MM.1S (cell line): ENCODE measurements around the gene LSM4.

Source experiments
- DNase-seq: peaks from one replicate; pipeline ENCODE4 v3.0.0-alpha.2; 2015
- H2AFZ ChIP-seq: fragments of 300-600 bp; sonication (generic); 2 replicates; pipeline ENCODE4 v1.6.0; 2016; ENCODE audit warnings: antibody characterized with exemption, low read length
- H3F3A ChIP-seq: fragments of 300-600 bp; sonication (generic); 2 replicates; pipeline ENCODE4 v1.6.1; 2016; ENCODE audit warnings: mild to moderate bottlenecking, antibody characterized with exemption, low read length, moderate library complexity, mixed read lengths; ENCODE audit not compliant: insufficient read depth
- H3K27ac ChIP-seq: fragments of 300-600 bp; sonication (generic); 2 replicates; pipeline ENCODE4 v1.5.1; 2016; ENCODE audit warnings: mild to moderate bottlenecking, low read length
- H3K27me3 ChIP-seq: fragments of 300-600 bp; sonication (generic); replicated peaks from 2 replicates; pipeline ENCODE4 v1.6.0; 2016; ENCODE audit warnings: low read length; ENCODE audit not compliant: insufficient read depth
- H3K36me3 ChIP-seq: fragments of 300-600 bp; sonication (generic); replicated peaks from 2 replicates; pipeline ENCODE4 v1.6.1; 2016; ENCODE audit warnings: mild to moderate bottlenecking, low read length, mixed read lengths; ENCODE audit not compliant: insufficient read depth
- H3K4me1 ChIP-seq: fragments of 300-600 bp; sonication (generic); 2 replicates; pipeline ENCODE4 v1.6.1; 2016; ENCODE audit warnings: low read length, mixed read lengths
- H3K4me2 ChIP-seq: fragments of 300-600 bp; sonication (generic); 2 replicates; pipeline ENCODE4 v1.6.0; 2016; ENCODE audit warnings: low read depth, low read length
- H3K4me3 ChIP-seq: fragments of 300-600 bp; sonication (generic); 2 replicates; pipeline ENCODE4 v1.5.1; 2016; ENCODE audit warnings: low read length, mixed read lengths
- H3K79me2 ChIP-seq: fragments of 300-600 bp; sonication (generic); 2 replicates; pipeline ENCODE4 v1.6.1; 2016; ENCODE audit warnings: mixed run types, low read length, mixed read lengths
- H3K9ac ChIP-seq: fragments of 300-600 bp; sonication (generic); 2 replicates; pipeline ENCODE4 v1.6.1; 2016; ENCODE audit warnings: low read length, mixed read lengths
- H3K9me2 ChIP-seq: fragments of 300-600 bp; sonication (generic); replicated peaks from 2 replicates; pipeline ENCODE4 v1.6.1; 2016; ENCODE audit warnings: mild to moderate bottlenecking, low read length, mixed read lengths; ENCODE audit not compliant: insufficient read depth
- H3K9me3 ChIP-seq: fragments of 300-600 bp; sonication (generic); replicated peaks from 2 replicates; pipeline ENCODE4 v1.6.1; 2016; ENCODE audit warnings: mild to moderate bottlenecking, low read length, mixed read lengths; ENCODE audit not compliant: insufficient read depth
- H4K20me1 ChIP-seq: fragments of 300-600 bp; sonication (generic); 2 replicates; pipeline ENCODE4 v1.6.1; 2016; ENCODE audit warnings: mild to moderate bottlenecking, low read length, moderate library complexity, mixed read lengths; ENCODE audit not compliant: insufficient read depth
- CTCF ChIP-seq: fragments of 300-600 bp; sonication (generic); IDR thresholded peaks from 2 replicates; pipeline ENCODE4 v1.5.1; 2016; ENCODE audit warnings: antibody characterized with exemption, low read length, mixed read lengths
- EZH2 ChIP-seq: fragments of 300-600 bp; sonication (generic); optimal IDR thresholded peaks from 2 replicates; pipeline ENCODE3; 2017; ENCODE audit warnings: low read depth, mild to moderate bottlenecking, antibody characterized with exemption, low read length, mixed read lengths
- EZH2phosphoT487 ChIP-seq: fragments of 300-600 bp; sonication (generic); IDR thresholded peaks from 2 replicates; pipeline ENCODE4 v1.6.1; 2018; ENCODE audit warnings: antibody characterized with exemption, low read length

The LSM4 gene

GRCh38 chr19:18336121-18336520 lies 13.2 kb upstream of the LSM4 start:
- TF ChIP-seq CTCF, result no peak
- no peaks in the 10 kb centered on the region for H3K36me3 ChIP-seq
- no peak overlapping the region for H3K4me2 ChIP-seq
- H3K79me2 ChIP-seq, result no peaks in the 10 kb centered on the region
- H3K4me3 ChIP-seq, result no peak overlapping the region
- H3F3A ChIP-seq, result peaks cover 4% of the 10 kb centered on the region; the same call in 1 of the 2 replicates
- H3K9me2 ChIP-seq, result no peaks in the 10 kb centered on the region
- no peak overlapping the region for H3K27ac ChIP-seq
- peaks cover 36% of the 10 kb centered on the region for H3K27me3 ChIP-seq
- H3K9me3 ChIP-seq, result no peaks in the 10 kb centered on the region
- 0 out of 2 replicates have a peak, but pooled peaks cover 4% of the 10 kb centered on the region for H3K4me1 ChIP-seq
- H2AFZ ChIP-seq, result no peak overlapping the region
- no peak for DNase-seq
- no peaks in the 10 kb centered on the region for H4K20me1 ChIP-seq
- no peak overlapping the region for H3K9ac ChIP-seq

- H3K79me2 ChIP-seq, result no peaks in the 10 kb centered on the region
- H3K9me2 ChIP-seq, result no peaks in the 10 kb centered on the region
- H2AFZ ChIP-seq, result no peak overlapping the region
- peaks cover 4% of the 10 kb centered on the region; the same call in 1 of the 2 replicates for H3K4me1 ChIP-seq
- no peaks in the 10 kb centered on the region for H3K9me3 ChIP-seq
- no peak overlapping the region for H3K27ac ChIP-seq
- DNase-seq, result no peak
- no peak overlapping the region for H3K9ac ChIP-seq
- no peak overlapping the region for H3K4me2 ChIP-seq
- TF ChIP-seq EZH2, result no peak
- TF ChIP-seq CTCF, result no peak
- no peak for TF ChIP-seq EZH2phosphoT487
- no peaks in the 10 kb centered on the region for H3F3A ChIP-seq
- H3K4me3 ChIP-seq, result no peak overlapping the region
- H4K20me1 ChIP-seq, result no peaks in the 10 kb centered on the region
- H3K27me3 ChIP-seq, result peaks cover 37% of the 10 kb centered on the region
- no peaks in the 10 kb centered on the region for H3K36me3 ChIP-seq
Observed at GRCh38 chr19:18333680-18334079, 10.8 kb upstream of the LSM4 start.

GRCh38 chr19:18332917-18333530 lies 10.1 kb upstream of the LSM4 start:
- Histone ChIP-seq H3F3A (no peaks in the 10 kb centered on the region), H3K4me1 (peaks cover 5% of the 10 kb centered on the region; the same call in 1 of the 2 replicates), H4K20me1 (no peaks in the 10 kb centered on the region), H3K4me2 (no peak overlapping the region), H3K27ac (no peak overlapping the region), H3K27me3 (peaks cover 37% of the 10 kb centered on the region), H3K9ac (no peak overlapping the region), H3K79me2 (no peaks in the 10 kb centered on the region), H3K9me2 (no peaks in the 10 kb centered on the region), H3K4me3 (no peak overlapping the region), H3K9me3 (no peaks in the 10 kb centered on the region), H3K36me3 (no peaks in the 10 kb centered on the region), H2AFZ (no peak overlapping the region)
- DNase-seq, result no peak
- no peak for TF ChIP-seq CTCF
- TF ChIP-seq EZH2, result no peak
- no peak for TF ChIP-seq EZH2phosphoT487
